NT2/D1 (cell line): Measurements from ENCODE around the gene RAB7A.
"Not testable (repeated sequence)": the region's sequence is repeated elsewhere in the genome, so short reads cannot be mapped to it uniquely, and the experiment has no call there.

ENCODE experiments used
- DNase-seq: peaks from one replicate; pipeline ENCODE4 v3.0.0-alpha.2; 2011; ENCODE audit warnings: low read depth, low spot score
- H3K27me3 ChIP-seq: 2 replicates; pipeline ENCODE4 v1.6.0; 2011; ENCODE audit warnings: mild to moderate bottlenecking; ENCODE audit not compliant: insufficient read length, insufficient read depth
- H3K36me3 ChIP-seq: 2 replicates; pipeline ENCODE4 v1.6.1; 2011; ENCODE audit warnings: mild to moderate bottlenecking, low read length, mixed read lengths; ENCODE audit not compliant: insufficient read depth, insufficient read length
- H3K4me1 ChIP-seq: 2 replicates; pipeline ENCODE4 v1.5.1; 2011; ENCODE audit not compliant: insufficient read depth, insufficient read length
- H3K4me3 ChIP-seq: 2 replicates; pipeline ENCODE4 v1.5.1; 2011; ENCODE audit warnings: low read depth; ENCODE audit not compliant: insufficient read length
- H3K9ac ChIP-seq: 2 replicates; pipeline ENCODE4 v1.6.0; 2011; ENCODE audit warnings: low read depth; ENCODE audit not compliant: insufficient read length
- H3K9me3 ChIP-seq: 2 replicates; pipeline ENCODE4 v1.5.1; 2011; ENCODE audit warnings: mild to moderate bottlenecking, low read length; ENCODE audit not compliant: insufficient read depth
- SUZ12 ChIP-seq: IDR thresholded peaks from 2 replicates; pipeline ENCODE4 v1.6.1; 2011; ENCODE audit not compliant: insufficient read length, insufficient read depth; ENCODE audit errors: extremely low read depth
- YY1 ChIP-seq: IDR thresholded peaks from 2 replicates; pipeline ENCODE4 v1.6.1; 2011; ENCODE audit not compliant: insufficient read length, insufficient read depth
- ZNF274 ChIP-seq: IDR thresholded peaks from 2 replicates; pipeline ENCODE4 v1.6.1; 2011; ENCODE audit warnings: mild to moderate bottlenecking, low read depth, low read length

RAB7A gene

GRCh38 chr3:128770387-128770786 is 44.4 kb downstream of the RAB7A start:
- H3K9ac ChIP-seq: no peak overlapping the region
- no peak for TF ChIP-seq YY1
- no peak for TF ChIP-seq ZNF274
- no peak for TF ChIP-seq SUZ12

GRCh38 chr3:128773189-128773588 is 47.2 kb downstream of the RAB7A start:
- H3K9me3 ChIP-seq: peaks cover 24% of the 10 kb centered on the region

More at GRCh38 chr3:128770387-128770786, 44.4 kb downstream of the RAB7A start:
- H3K36me3 ChIP-seq: no peaks in the 10 kb centered on the region
- H3K4me3 ChIP-seq: no peak overlapping the region
- peaks cover 24% of the 10 kb centered on the region for H3K9me3 ChIP-seq
- peaks cover 4% of the 10 kb centered on the region for H3K4me1 ChIP-seq
- no peaks in the 10 kb centered on the region for H3K27me3 ChIP-seq
- no peak for DNase-seq

DNA sequence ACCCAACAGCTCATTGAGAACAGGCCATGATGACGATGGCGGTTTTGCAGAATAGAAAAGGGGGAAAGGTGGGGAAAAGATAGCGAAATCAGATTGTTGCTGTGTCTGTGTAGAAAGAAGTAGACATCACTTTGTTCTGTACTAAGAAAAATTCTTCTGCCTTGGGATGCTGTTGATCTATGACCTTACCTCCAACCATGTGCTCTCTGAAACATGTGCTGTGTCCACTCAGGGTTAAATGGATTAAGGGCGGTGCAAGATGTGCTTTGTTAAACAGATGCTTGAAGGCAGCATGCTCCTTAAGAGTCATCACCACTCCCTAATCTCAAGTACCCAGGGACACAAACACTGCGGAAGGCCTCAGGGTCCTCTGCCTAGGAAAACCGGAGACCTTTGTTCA is 47.6 kb downstream of the RAB7A start:
- not testable (repeated sequence) for H3K27me3 ChIP-seq, H3K9ac ChIP-seq, DNase-seq, H3K4me1 ChIP-seq, H3K4me3 ChIP-seq
- Histone ChIP-seq H3K36me3 (peaks cover 11% of the 10 kb centered on the region), H3K9me3 (peaks cover 24% of the 10 kb centered on the region)

More at GRCh38 chr3:128773189-128773588, 47.2 kb downstream of the RAB7A start:
- H3K4me3 ChIP-seq, H3K9ac ChIP-seq, H3K27me3 ChIP-seq, DNase-seq, H3K4me1 ChIP-seq: not testable (repeated sequence)
- peaks cover 11% of the 10 kb centered on the region for H3K36me3 ChIP-seq

DNA sequence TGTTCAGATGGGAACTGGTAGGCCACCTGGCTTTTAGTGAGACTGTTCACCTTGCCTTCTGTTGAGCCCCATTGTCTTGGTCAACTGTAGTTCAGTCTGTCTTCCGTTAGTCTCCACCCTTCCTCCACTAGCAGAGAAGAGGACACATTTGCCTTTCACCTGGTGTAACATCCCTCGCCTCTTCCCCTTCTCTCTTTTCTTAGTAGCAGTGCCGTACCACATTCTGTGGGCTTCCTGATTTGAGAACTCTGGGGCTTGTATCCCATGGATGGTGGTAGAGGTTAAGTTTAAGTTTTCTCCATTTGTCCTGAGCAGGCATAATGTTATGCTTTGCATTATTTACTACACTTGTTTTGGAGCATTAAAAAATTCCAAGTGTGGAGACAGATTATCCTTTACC is 49.3 kb downstream of the RAB7A start:
- DNase-seq: no peak
- peaks cover 22% of the 10 kb centered on the region for H3K9me3 ChIP-seq

DNA sequence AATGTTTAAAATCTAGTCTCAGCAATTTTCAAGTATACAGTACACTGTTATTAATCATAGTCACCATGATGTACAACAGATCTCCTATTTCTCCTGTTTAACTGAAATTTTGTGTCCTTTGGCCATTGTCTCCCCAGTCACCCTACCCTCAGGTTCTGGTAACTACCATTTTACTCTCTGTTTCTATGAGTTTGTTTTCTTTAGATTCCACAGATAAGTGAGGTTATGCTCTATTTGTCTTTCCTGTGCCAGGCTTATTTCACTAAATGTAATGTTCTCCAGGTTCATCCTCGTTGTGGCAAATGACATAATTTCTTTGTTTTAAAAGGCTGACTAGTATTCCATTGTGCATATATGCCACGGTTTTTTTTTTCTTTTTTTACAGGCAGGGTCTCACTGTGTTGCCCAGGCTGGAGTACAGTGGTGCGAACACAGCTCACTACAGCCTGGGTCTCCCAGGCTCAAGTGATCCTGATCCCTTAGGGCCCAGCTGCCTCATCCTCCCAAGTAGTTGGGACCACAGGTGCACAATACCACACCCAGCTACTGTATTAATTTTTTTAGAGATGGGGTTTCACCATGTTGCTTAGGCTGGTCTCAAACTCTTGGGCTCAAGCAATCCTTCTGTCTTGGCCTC is 50.0 kb downstream of the RAB7A start:
- no peak for DNase-seq
- no peak overlapping the region for H3K9ac ChIP-seq
- no peak for TF ChIP-seq SUZ12
- no peak for TF ChIP-seq ZNF274
- TF ChIP-seq YY1: no peak

More for the DNA sequence above, 49.3 kb downstream of the RAB7A start:
- Histone ChIP-seq H3K9ac (no peak overlapping the region), H3K27me3 (no peaks in the 10 kb centered on the region), H3K4me3 (no peak overlapping the region), H3K36me3 (peaks cover 11% of the 10 kb centered on the region), H3K4me1 (peaks cover 4% of the 10 kb centered on the region)
- TF ChIP-seq YY1: no peak
- no peak for TF ChIP-seq SUZ12
- TF ChIP-seq ZNF274: no peak

GRCh38 chr3:128780101-128780837 is 54.3 kb downstream of the RAB7A start:
- Histone ChIP-seq H3K9ac (no peak overlapping the region), H3K9me3 (no peaks in the 10 kb centered on the region), H3K36me3 (peaks cover 13% of the 10 kb centered on the region), H3K4me3 (no peak overlapping the region), H3K4me1 (peaks cover 6% of the 10 kb centered on the region), H3K27me3 (no peaks in the 10 kb centered on the region)
- TF ChIP-seq YY1: no peak
- no peak for TF ChIP-seq SUZ12
- no peak for TF ChIP-seq ZNF274
- no peak for DNase-seq

More for the DNA sequence above, 50.0 kb downstream of the RAB7A start:
- H3K4me1 ChIP-seq: peaks cover 4% of the 10 kb centered on the region
- peaks cover 11% of the 10 kb centered on the region for H3K36me3 ChIP-seq
- H3K4me3 ChIP-seq: no peak overlapping the region
- no peaks in the 10 kb centered on the region for H3K27me3 ChIP-seq
- peaks cover 17% of the 10 kb centered on the region for H3K9me3 ChIP-seq

- Histone ChIP-seq H3K9me3 (no peaks in the 10 kb centered on the region), H3K27me3 (no peaks in the 10 kb centered on the region), H3K9ac (no peak overlapping the region), H3K36me3 (peaks cover 8% of the 10 kb centered on the region), H3K4me3 (no peak overlapping the region), H3K4me1 (peaks cover 6% of the 10 kb centered on the region)
- TF ChIP-seq ZNF274: no peak
- TF ChIP-seq SUZ12: no peak
- no peak for TF ChIP-seq YY1
- DNase-seq: no peak
Observed at GRCh38 chr3:128781164-128781563, 55.2 kb downstream of the RAB7A start.
